Activated T-cell treated with anti-CD3 and anti-CD28 coated beads, Interleukin-2, amount 50 U/mL, for 72 hours (primary cell): ENCODE results near the gene TAS2R3. TPM values are rescaled to one million over a fixed set of nuclear protein-coding genes. Genes with fewer than 3 reads are reported as not detected.

Experiments
- ATAC-seq, 2 donors: fragments of 150-1000 bp; cut with Tn5 transposase; replicated peaks in 1 of 2; 2 replicates each; pipeline ENCODE4 v1.10.0; 2021; ENCODE audit warnings: moderate library complexity in 2 of 2, mild to moderate bottlenecking in 1 of 2
- DNase-seq, 2 donors: peaks; one replicate each; pipeline ENCODE4 v3.0.0; 2021 to 2022; ENCODE audit warnings: mixed read lengths in 1 of 2
- H3K27ac Mint-ChIP-seq: one replicate; pipeline ENCODE4 v1.8.0; 2022; ENCODE audit warnings: mild to moderate bottlenecking, moderate library complexity, mixed read lengths
- H3K27me3 Mint-ChIP-seq: one replicate; pipeline ENCODE4 v1.8.0; 2022; ENCODE audit warnings: low read depth, mixed read lengths
- H3K36me3 Mint-ChIP-seq, 2 donors: one replicate each; pipeline ENCODE4 v1.8.0; 2022; ENCODE audit warnings: mixed read lengths in 2 of 2, mild to moderate bottlenecking in 1 of 2; ENCODE audit not compliant: insufficient read depth in 2 of 2
- H3K4me1 Mint-ChIP-seq: one replicate; pipeline ENCODE4 v1.8.0; 2022; ENCODE audit warnings: low read depth, mixed read lengths
- H3K4me3 Mint-ChIP-seq, 2 donors: one replicate each; pipeline ENCODE4 v1.8.0; 2022; ENCODE audit warnings: mild to moderate bottlenecking in 2 of 2, mixed read lengths in 2 of 2, moderate library complexity in 2 of 2
- H3K9me3 Mint-ChIP-seq, 2 donors: one replicate each; pipeline ENCODE4 v1.8.0; 2022; ENCODE audit warnings: mixed read lengths in 2 of 2
- total RNA-seq, 2 donors: library from RNA; stranded (reverse); gene quantifications; one replicate each; pipeline ENCODE4 v1.2.3, GENCODE V29; 2022

The TAS2R3 gene
- total RNA-seq = 1 to 10 TPM; 1.8 TPM

GRCh38 chr7:141763797-141764196, at the start of gene TAS2R3:
Gene TAS2R3 (plus strand): TSS chr7:141764097. CDS start chr7:141764159, 62 bp downstream.
- Mint-ChIP-seq H3K9me3 (no peaks in the 10 kb centered on the region), H3K36me3 (peaks cover 11 to 15% of the 10 kb centered on the region in 2 donors), H3K27me3 (no peaks in the 10 kb centered on the region), H3K4me3 (no peak within 1 kb of the TSS), H3K27ac (peak within 1 kb of the TSS; percentile 14), H3K4me1 (no peaks in the 10 kb centered on the region)
- DNase-seq = no peak
- no peak for ATAC-seq

GRCh38 chr7:141714571-141714970, 49.3 kb upstream of the TAS2R3 start:
- H3K27ac Mint-ChIP-seq = no peak overlapping the region
- no peak overlapping the region for H3K4me3 Mint-ChIP-seq
- no peaks in the 10 kb centered on the region for H3K36me3 Mint-ChIP-seq
- DNase-seq (no peak), ATAC-seq (no peak)
- H3K4me1 Mint-ChIP-seq = peaks cover 5% of the 10 kb centered on the region
- no peaks in the 10 kb centered on the region for H3K27me3 Mint-ChIP-seq
- no peaks in the 10 kb centered on the region for H3K9me3 Mint-ChIP-seq

GRCh38 chr7:141715018-141715417, 48.9 kb upstream of the TAS2R3 start:
- no peaks in the 10 kb centered on the region for H3K27me3 Mint-ChIP-seq
- ATAC-seq (no peak), DNase-seq (no peak)
- no peaks in the 10 kb centered on the region for H3K9me3 Mint-ChIP-seq
- H3K27ac Mint-ChIP-seq = no peak overlapping the region
- H3K4me3 Mint-ChIP-seq = no peak overlapping the region
- peaks cover 5% of the 10 kb centered on the region for H3K4me1 Mint-ChIP-seq
- H3K36me3 Mint-ChIP-seq = no peaks in the 10 kb centered on the region

- H3K4me3 Mint-ChIP-seq = no peak overlapping the region
- H3K9me3 Mint-ChIP-seq = no peaks in the 10 kb centered on the region
- DNase-seq = no peak
- H3K27me3 Mint-ChIP-seq = no peaks in the 10 kb centered on the region
- peaks cover 5% of the 10 kb centered on the region for H3K4me1 Mint-ChIP-seq
- no peak overlapping the region for H3K27ac Mint-ChIP-seq
- H3K36me3 Mint-ChIP-seq = no peaks in the 10 kb centered on the region
- ATAC-seq = no peak
Measured at GRCh38 chr7:141715794-141716689, 47.9 kb upstream of the TAS2R3 start.

- Mint-ChIP-seq H3K36me3 (no peaks in the 10 kb centered on the region), H3K4me1 (peaks cover 4% of the 10 kb centered on the region), H3K27ac (no peak overlapping the region), H3K9me3 (no peaks in the 10 kb centered on the region), H3K4me3 (no peak overlapping the region), H3K27me3 (no peaks in the 10 kb centered on the region)
- no peak for DNase-seq
- ATAC-seq = no peak
Measured at GRCh38 chr7:141717450-141717849, 46.4 kb upstream of the TAS2R3 start.

GRCh38 chr7:141722529-141722928, 41.4 kb upstream of the TAS2R3 start:
- no peak overlapping the region for H3K27ac Mint-ChIP-seq
- no peaks in the 10 kb centered on the region for H3K4me1 Mint-ChIP-seq
- no peaks in the 10 kb centered on the region for H3K9me3 Mint-ChIP-seq
- H3K36me3 Mint-ChIP-seq = no peaks in the 10 kb centered on the region
- H3K27me3 Mint-ChIP-seq = no peaks in the 10 kb centered on the region
- no peak for DNase-seq
- no peak overlapping the region for H3K4me3 Mint-ChIP-seq
- ATAC-seq = no peak

- no peaks in the 10 kb centered on the region for H3K9me3 Mint-ChIP-seq
- no peaks in the 10 kb centered on the region for H3K27me3 Mint-ChIP-seq
- H3K4me3 Mint-ChIP-seq = no peak overlapping the region
- H3K4me1 Mint-ChIP-seq = no peaks in the 10 kb centered on the region
- no peak overlapping the region for H3K27ac Mint-ChIP-seq
- no peaks in the 10 kb centered on the region for H3K36me3 Mint-ChIP-seq
- DNase-seq (no peak), ATAC-seq (no peak)
Measured at GRCh38 chr7:141729020-141729419, 34.9 kb upstream of the TAS2R3 start.

- Mint-ChIP-seq H3K4me1 (no peaks in the 10 kb centered on the region), H3K27me3 (no peaks in the 10 kb centered on the region), H3K4me3 (no peak overlapping the region), H3K9me3 (no peaks in the 10 kb centered on the region), H3K27ac (no peak overlapping the region), H3K36me3 (no peaks in the 10 kb centered on the region)
- ATAC-seq (no peak), DNase-seq (no peak)
Measured at GRCh38 chr7:141731476-141732149, 32.3 kb upstream of the TAS2R3 start.

GRCh38 chr7:141737118-141737835, 26.6 kb upstream of the TAS2R3 start:
- peaks cover 37% of the 10 kb centered on the region for H3K4me1 Mint-ChIP-seq
- peak; percentile 3 to 14 for DNase-seq
- H3K9me3 Mint-ChIP-seq = no peaks in the 10 kb centered on the region
- H3K27me3 Mint-ChIP-seq = no peaks in the 10 kb centered on the region
- peaks cover 10 to 24% of the 10 kb centered on the region in 2 donors for H3K36me3 Mint-ChIP-seq
- peak overlapping the region; percentile 94 to 98 for H3K4me3 Mint-ChIP-seq
- H3K27ac Mint-ChIP-seq = peak overlapping the region; percentile 99
- no peak for ATAC-seq

- DNase-seq (peak; percentile 91 to 92), ATAC-seq (peak; percentile 91 to 94)
- Mint-ChIP-seq H3K4me3 (peak within 1 kb of the TSS; percentile 94 to 98), H3K4me1 (peaks cover 41% of the 10 kb centered on the region), H3K9me3 (no peaks in the 10 kb centered on the region), H3K27me3 (no peaks in the 10 kb centered on the region), H3K36me3 (peaks cover 10 to 29% of the 10 kb centered on the region in 2 donors), H3K27ac (peak within 1 kb of the TSS; percentile 99)
Measured at GRCh38 chr7:141737836-141738591, 25.9 kb upstream of the TAS2R3 start, which contains the start of gene SSBP1. Gene SSBP1 (plus strand): TSS chr7:141738358. CDS start chr7:141739167, 809 bp downstream.

GRCh38 chr7:141738592-141739013, 25.3 kb upstream of the TAS2R3 start:
- no peak for ATAC-seq
- H3K27ac Mint-ChIP-seq = peak overlapping the region; percentile 99
- no peaks in the 10 kb centered on the region for H3K27me3 Mint-ChIP-seq
- peaks cover 43% of the 10 kb centered on the region for H3K4me1 Mint-ChIP-seq
- DNase-seq = no peak
- H3K4me3 Mint-ChIP-seq = peak overlapping the region; percentile 94 to 98
- H3K36me3 Mint-ChIP-seq = peaks cover 14 to 33% of the 10 kb centered on the region in 2 donors
- no peaks in the 10 kb centered on the region for H3K9me3 Mint-ChIP-seq

GRCh38 chr7:141739250-141739649, 24.6 kb upstream of the TAS2R3 start:
- no peaks in the 10 kb centered on the region for H3K9me3 Mint-ChIP-seq
- H3K36me3 Mint-ChIP-seq = peaks cover 14 to 39% of the 10 kb centered on the region in 2 donors
- no peaks in the 10 kb centered on the region for H3K27me3 Mint-ChIP-seq
- H3K4me3 Mint-ChIP-seq = peak overlapping the region; percentile 94 to 98
- H3K27ac Mint-ChIP-seq = peak overlapping the region; percentile 99
- peaks cover 50% of the 10 kb centered on the region for H3K4me1 Mint-ChIP-seq
- ATAC-seq (no peak), DNase-seq (no peak)
